Pancreas (tissue), 10 donors: Measurements from ENCODE around the gene TNS2. TPM values are rescaled to one million over a fixed set of nuclear protein-coding genes. Genes with fewer than 3 reads are reported as not detected.
A peak's percentile ranks its signal among the peaks of the same experiment; 100 is the strongest.

ENCODE experiments used
- ATAC-seq, 4 donors: fragments of 200-7000 bp; cut with Tn5 transposase; one replicate each; pipeline versions ENCODE4 v1.8.0 to v1.9.1; 2020; ENCODE audit warnings: mild to moderate bottlenecking in 4 of 4, moderate library complexity in 4 of 4
- DNase-seq, 6 donors: peaks; one replicate each; pipeline ENCODE4 v3.0.0-alpha.2; 2020
- FAIRE-seq: peaks from 2 replicates; lab custom pipeline; 2012; peaks lifted over from hg19 to GRCh38; lab: Jason Lieb, UNC
- H3K27ac ChIP-seq, 4 donors: fragments of 200-600 bp; sonication (generic); 1 replicate in 3 of 4; 2 replicates in 1 of 4; pipeline versions ENCODE4 v1.5.0 to v1.8.0; 2020
- H3K27me3 ChIP-seq, 4 donors: fragments of 200-600 bp; one replicate each; pipeline ENCODE4 v1.8.0; 2021
- H3K36me3 ChIP-seq, 3 donors: fragments of 200-600 bp; sonication (generic) in 1 of 3; one replicate each; pipeline versions ENCODE4 v1.5.0 to v1.8.0; 2020 to 2021
- H3K4me1 ChIP-seq, 3 donors: fragments of 200-600 bp; one replicate each; pipeline ENCODE4 v1.8.0; 2021
- H3K4me3 ChIP-seq, 4 donors: fragments of 200-600 bp; sonication (generic) in 2 of 4; one replicate each; pipeline versions ENCODE4 v1.5.0 to v1.8.0; 2020 to 2021
- H3K9me3 ChIP-seq, 4 donors: fragments of 200-600 bp; one replicate each; pipeline ENCODE4 v1.8.0; 2021
- CTCF ChIP-seq, 4 donors: fragments of 200-600 bp; sonication (generic) in 3 of 4; IDR thresholded peaks; one replicate each; pipeline versions ENCODE4 v1.5.0 to v1.8.0; 2021; ENCODE audit warnings: antibody characterized with exemption in 4 of 4
- WGBS, 2 donors: extraction: QIAGEN DNeasy Blood & Tissue Kit; methylation state at CpG; one replicate each; pipeline ENCODE4 v1.1.7; 2013; 5-methylcytosine and 5-hydroxymethylcytosine counted together
- intact Hi-C, 3 donors: fragments of 100-400 bp; cut with DNase I; formaldehyde crosslinking; loops; one replicate each; pipeline versions ENCODE4 v1.11.1 to v1.14.2; 2022
- polyA plus RNA-seq, 2 donors: library from polyadenylated mRNA; stranded (reverse); fragments of 200-250 nt; gene quantifications; one replicate each; pipeline ENCODE4 v1.2.3, GENCODE V29; 2013
- total RNA-seq, 6 donors: library from RNA; stranded (reverse); fragmentation: NEBNext Ultra II Directional in 4 of 6; extraction: Animal tissue kit (Norgen Biotek cat#: 25700) in 4 of 6; gene quantifications; one replicate each; pipeline versions ENCODE4 v1.2.1 to v1.2.4, GENCODE V29; 2021 to 2023
- donor health status: healthy with polysubstance abuse.
- donor health status: DM: no; HTN: no; CAD: no; lungs with moderate emphysema.
- donor health status: DM: no; HTN: no; CAD: no.
- donor health status: control.
- donor health status: control.
- donor health status: Bipolar disorder and iron deficiency.
- donor health status: DM: yes; HTN: yes; CAD: no.
- donor health status: DM: no; HTN: no; CAD: no.
- donor health status: DM: no; HTN: no; CAD: no.
- donor health status: DM: yes; HTN: yes; CAD: no.

Gene TNS2
- total and polyA plus RNA-seq, 8 donors: 22.7 to 183 (median 37.2) TPM

- DNase-seq (peak; percentile 64 to 89 (median 80)), ATAC-seq (peak; percentile 45 to 65 (median 56)), FAIRE-seq (no peak)
- Histone ChIP-seq H3K36me3 (peaks cover 0 to 25% (median 14%) of the 10 kb centered on the region in 3 donors), H3K27me3 (no peaks in the 10 kb centered on the region), H3K9me3 (no peaks in the 10 kb centered on the region), H3K27ac (peak overlapping the region in 1 of 4 donors; percentile 28), H3K4me1 (peaks cover 11 to 14% (median 13%) of the 10 kb centered on the region in 3 donors), H3K4me3 (no peak overlapping the region)
- WGBS, 2 donors: 43 to 44% methylated on average over 24 of the region's 24 CpGs
- intact Hi-C loops: loop anchor here in 2 of 3 donors (2.0 to 10.0 kb wide), 2 partner anchors 33 to 129 kb away; no protein-coding TSS in a partner anchor
- TF ChIP-seq CTCF (IDR thresholded peaks at IDR 0.05): peak; percentile 86 to 91 (median 88)
These were observed 16.4 kb downstream of the TNS2 start for GRCh38 chr12:53065975-53066931.

- Histone ChIP-seq H3K27ac (no peak overlapping the region), H3K36me3 (peaks cover 0 to 25% (median 14%) of the 10 kb centered on the region in 3 donors), H3K27me3 (no peaks in the 10 kb centered on the region), H3K9me3 (no peaks in the 10 kb centered on the region), H3K4me3 (no peak overlapping the region), H3K4me1 (peaks cover under 1 to 6% (median 3%) of the 10 kb centered on the region in 3 donors)
- intact Hi-C loops: loop anchor here in 2 of 3 donors (2.0 to 10.0 kb wide), 2 partner anchors 31 to 127 kb away; no protein-coding TSS in a partner anchor
- 79 to 90% methylated on average over 7 of the region's 7 CpGs for WGBS, 2 donors
- FAIRE-seq (no peak), DNase-seq (peak in 1 of 6 donors; percentile 16), ATAC-seq (no peak)
- no peak for TF ChIP-seq CTCF (IDR thresholded peaks at IDR 0.05)
These were observed 17.5 kb downstream of the TNS2 start for GRCh38 chr12:53067074-53067992.

GRCh38 chr12:53067993-53068770 lies 18.3 kb downstream of the TNS2 start:
- intact Hi-C loops: loop anchor here in 2 of 3 donors (2.0 to 10.0 kb wide), 2 partner anchors 31 to 127 kb away; no protein-coding TSS in a partner anchor
- Histone ChIP-seq H3K4me1 (peaks cover 0 to 4% (median 0%) of the 10 kb centered on the region in 3 donors), H3K4me3 (no peak overlapping the region), H3K27me3 (no peaks in the 10 kb centered on the region), H3K27ac (no peak overlapping the region), H3K9me3 (no peaks in the 10 kb centered on the region), H3K36me3 (peaks cover 0 to 25% (median 6%) of the 10 kb centered on the region in 3 donors)
- 88 to 92% methylated on average over 13 of the region's 13 CpGs for WGBS, 2 donors
- DNase-seq: peak in 1 of 6 donors; percentile 12
- FAIRE-seq: no peak
- no peak for ATAC-seq
- TF ChIP-seq CTCF (IDR thresholded peaks at IDR 0.05): no peak
